HuH-7.5 (cell line): Measurements from ENCODE around the gene SRRM4.
"Not testable (repeated sequence)": the region's sequence is repeated elsewhere in the genome, so short reads cannot be mapped to it uniquely, and the experiment has no call there.

ENCODE experiments used
- DNase-seq: peaks from one replicate; pipeline ENCODE4 v3.0.0; 2011; ENCODE audit warnings: low spot score

SRRM4 gene

DNA sequence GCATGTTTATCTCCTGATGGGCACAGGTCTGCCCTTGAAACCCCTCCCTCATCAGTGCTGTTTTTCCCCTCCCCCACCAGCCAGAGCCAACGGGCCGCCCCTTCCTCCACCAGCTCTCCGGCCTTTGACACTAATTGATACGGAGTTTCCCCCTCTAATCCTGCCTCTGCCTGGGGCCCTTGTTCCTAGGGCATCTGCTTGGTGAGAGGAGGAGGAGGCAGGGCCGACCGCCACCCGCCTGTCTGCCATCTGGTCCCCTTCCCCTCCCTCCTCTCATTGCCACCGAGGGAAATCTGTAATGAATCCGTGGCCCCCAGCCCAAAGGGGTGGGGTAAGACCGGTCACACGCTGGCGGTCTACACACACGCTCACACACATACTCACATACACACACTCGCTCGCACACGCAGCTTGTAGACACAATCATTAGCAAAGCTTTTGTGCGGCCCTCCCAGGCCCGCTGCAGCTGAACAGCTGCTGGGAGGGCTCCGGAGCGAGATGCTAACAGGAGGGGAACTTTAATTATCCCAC is 27.4 kb downstream of the SRRM4 start:
- no peak for DNase-seq

GRCh38 chr12:119011231-119011630 is 29.9 kb downstream of the SRRM4 start:
- DNase-seq = no peak

DNA sequence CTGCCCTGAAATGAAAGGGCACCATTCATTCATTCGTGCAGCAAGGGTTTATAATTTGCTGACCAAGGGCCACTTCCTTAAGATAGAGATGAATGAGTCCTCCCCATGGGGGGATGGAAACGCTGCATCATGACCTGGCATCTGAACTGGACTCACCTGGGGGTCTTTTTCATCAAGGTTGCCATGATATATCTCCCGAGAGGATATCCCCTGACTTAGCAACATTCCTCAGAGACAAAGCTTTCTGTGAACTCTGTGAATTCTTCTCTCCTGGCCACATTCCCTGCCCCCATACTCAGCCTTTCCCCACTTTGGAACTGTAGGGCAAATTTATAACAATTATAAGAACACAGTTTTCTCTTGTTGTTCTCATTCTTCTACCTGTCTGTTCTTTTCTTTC is 30.8 kb downstream of the SRRM4 start:
- DNase-seq = no peak

GRCh38 chr12:119013023-119013422 is 31.7 kb downstream of the SRRM4 start:
- DNase-seq = no peak

DNA sequence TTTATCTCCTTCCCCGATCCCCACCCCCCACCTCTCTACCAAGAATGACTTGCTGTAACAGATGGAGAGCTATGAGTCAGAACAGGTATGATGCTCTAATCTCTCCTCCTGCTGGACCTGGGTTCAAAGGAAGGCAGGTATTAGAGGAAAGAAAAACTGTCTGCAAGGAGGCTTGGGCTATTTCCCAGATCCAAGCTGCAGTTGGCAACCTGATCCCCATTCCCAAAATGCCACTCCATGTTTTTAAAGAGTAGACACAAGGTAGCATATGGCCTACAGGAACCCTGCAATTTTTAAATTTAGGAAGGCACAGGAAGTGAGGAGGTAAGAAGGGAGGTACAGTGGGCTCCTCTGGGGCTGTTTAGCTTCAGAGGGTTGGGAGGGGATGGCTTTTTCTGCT is 33.0 kb downstream of the SRRM4 start:
- no peak for DNase-seq

- no peak for DNase-seq
Observed at GRCh38 chr12:119016715-119017114, 35.4 kb downstream of the SRRM4 start.

GRCh38 chr12:119019166-119019565 is 37.8 kb downstream of the SRRM4 start:
- no peak for DNase-seq

- peak; percentile 36 for DNase-seq
Observed at GRCh38 chr12:119020406-119021360, 39.3 kb downstream of the SRRM4 start.

DNA sequence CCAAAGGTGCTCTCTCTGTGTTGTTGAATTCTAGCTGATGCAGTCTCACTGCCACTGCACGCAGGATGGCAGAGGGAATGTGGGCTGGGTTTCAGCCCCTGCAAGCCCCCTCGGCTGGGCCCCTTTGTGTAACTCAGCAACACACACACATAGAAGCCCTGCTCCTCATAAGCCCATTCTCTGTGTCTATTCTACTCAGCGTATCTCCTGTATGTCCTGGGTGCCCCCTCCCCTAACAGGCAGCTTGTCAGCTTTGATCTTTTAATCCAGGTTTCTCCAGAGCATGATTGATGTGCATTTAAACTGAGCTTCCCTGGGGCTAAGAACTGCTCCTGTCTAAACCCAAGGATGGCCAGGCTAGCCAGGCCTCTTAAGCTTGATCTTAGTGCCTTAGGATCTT is 43.0 kb downstream of the SRRM4 start:
- no peak for DNase-seq

DNA sequence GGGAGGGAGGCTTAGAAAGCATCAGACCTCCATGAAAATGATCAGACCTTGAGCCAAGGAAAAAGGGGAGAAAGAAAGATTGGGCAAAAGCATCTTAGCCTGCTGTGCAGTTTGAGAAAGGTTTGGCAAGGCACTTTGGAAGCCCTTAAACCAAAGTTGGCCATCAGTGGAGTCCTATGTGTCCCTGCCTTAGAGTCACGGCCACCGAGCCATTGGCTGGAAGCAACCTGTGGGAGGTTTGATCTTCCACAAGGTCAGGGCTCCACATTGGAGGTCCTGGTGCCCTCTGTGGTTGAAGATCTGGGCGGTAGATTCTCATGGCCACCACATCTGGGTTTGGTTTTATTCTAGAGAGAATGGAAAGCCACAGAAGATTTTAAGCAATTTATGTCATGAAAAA is 44.4 kb downstream of the SRRM4 start:
- DNase-seq = no peak

DNA sequence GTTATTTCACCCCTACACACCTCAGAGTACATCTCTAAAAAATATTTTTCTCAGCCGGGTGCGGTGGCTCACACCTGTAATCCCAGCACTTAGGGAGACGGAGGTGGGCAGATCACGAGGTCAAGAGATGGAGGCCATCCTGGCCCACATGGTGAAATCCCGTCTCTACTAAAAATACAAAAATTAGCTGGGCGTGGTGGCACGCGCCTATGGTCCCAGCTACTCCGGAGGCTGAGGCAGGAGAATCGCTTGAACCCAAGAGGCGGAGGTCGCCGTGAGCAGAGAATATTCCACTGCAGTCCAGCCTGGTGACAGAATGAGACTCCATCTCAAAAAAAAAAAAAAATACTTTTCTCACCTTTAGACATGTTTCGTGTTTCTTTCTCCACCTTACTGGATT is 52.0 kb downstream of the SRRM4 start:
- not testable (repeated sequence) for DNase-seq

DNA sequence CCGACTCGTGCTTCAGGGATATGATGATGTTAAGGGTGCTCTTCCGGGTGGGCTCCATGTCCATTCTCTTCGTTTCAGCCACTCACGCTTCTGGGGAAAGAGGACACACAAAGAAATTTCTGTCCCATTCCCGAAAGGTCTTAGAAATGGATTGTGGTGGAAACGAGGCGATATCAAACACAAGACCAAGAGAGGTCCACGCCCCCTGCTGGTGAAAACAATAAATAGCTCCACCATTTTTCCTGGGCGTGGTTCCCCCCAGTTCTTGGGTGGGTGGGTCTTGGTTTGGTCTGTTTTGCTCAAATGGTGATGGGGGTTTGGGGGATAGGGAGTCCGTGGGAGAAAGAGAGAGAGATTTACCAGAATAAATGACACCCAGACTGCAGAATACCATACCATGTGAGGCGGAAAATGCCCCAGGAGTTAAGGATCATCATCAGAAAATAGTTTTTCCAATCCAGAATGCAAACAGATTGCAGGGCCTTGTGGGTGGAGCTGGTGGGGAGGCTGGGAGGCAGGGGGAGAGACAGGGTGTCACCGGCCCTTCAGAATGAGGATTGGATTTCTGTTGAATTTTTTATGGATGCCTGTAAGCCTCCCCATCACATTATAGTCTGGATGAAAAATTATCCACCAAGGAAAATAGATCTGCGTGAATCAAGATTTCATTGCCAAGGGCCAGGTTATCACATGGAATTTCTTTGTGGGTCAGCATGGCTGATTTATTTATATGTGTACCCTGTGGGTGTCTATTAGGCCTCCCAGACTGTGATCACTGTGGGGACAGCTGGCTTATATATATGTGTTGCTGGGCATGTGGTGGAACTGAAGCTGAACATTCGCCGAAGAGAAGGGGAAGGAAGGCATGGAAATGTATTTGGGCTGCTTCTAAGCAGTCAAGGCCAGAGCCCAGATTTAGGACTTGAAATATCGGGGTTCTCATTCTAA is 55.8 kb downstream of the SRRM4 start:
- no peak for DNase-seq

GRCh38 chr12:119044094-119044493 is 62.8 kb downstream of the SRRM4 start:
- DNase-seq = no peak

DNA sequence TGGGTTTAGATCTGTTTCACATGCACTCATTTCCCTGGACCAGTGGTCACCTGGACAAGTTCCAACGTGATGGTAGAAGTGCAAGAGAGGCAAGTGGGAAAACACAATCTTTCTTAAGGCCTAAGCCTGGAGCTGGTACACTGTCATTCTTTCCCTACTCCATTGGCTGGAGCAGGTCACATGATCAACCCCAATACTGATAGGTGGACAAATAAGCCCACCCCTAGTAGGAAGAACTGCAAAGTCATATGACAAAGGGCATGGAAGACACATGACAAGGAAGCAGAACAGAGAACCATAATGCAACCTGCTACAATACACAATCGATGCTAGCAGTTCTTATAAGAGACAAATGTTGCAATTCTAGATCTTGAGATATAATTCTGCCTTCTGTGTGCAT is 66.3 kb downstream of the SRRM4 start:
- no peak for DNase-seq

- no peak for DNase-seq
Observed at GRCh38 chr12:119050663-119051062, 69.3 kb downstream of the SRRM4 start.

DNA sequence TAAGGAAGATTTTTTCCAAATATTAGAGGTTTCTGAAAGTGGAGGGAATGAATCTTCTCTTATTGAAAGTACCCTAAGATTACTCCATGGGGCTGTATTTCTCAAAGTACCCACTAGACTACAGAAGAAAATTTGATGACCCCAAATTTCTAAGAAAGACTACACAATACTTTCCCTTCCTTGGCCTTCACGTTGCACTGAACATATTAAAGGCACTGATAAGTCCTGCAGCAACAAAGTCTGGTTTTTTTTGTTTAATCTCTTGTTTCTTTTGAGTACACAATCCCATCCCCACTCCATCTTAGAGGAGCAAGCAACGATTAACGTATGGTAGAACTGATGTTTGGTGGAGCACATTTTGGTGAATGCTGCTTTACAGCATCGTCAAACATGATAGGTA is 70.1 kb downstream of the SRRM4 start:
- DNase-seq = no peak

DNA sequence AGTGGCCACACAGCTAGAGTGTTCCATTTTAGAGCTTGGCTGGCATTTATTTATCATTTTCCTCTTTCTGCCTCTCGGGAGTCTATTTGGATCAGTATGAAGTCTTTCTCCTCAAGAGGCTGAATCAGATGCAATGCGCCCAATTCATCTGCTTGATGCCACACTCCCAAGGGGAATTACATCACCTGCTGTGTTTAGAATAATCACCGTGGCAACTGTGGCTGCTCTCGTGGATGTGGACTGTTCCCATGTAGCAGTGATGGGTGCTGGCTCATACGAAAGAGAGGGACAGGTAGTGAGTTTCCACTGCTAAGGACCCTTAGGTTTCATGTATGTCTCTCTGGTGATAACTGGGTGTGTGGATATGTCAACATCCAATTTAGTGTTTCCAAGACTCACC is 70.7 kb downstream of the SRRM4 start:
- no peak for DNase-seq

DNA sequence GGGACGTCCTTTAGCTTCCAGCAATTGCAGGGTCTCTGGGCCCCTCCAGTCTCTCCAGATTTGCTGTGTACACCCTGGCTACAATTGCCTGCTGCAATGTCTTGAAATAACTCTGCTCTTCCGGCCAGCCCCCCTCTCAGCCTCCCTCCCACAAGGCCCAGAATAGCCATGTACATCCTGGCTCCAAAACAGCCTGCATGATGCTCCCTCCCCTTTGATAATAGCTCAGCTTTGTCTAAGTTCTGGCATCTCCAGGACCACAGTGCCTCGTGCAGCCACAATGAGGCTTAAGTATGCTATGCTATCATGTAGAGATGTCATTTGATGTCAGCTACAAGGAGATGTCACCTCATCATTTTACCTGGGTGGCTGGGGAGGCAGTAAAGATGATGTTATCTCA is 74.6 kb downstream of the SRRM4 start:
- no peak for DNase-seq

GRCh38 chr12:119060847-119061796 is 79.8 kb downstream of the SRRM4 start:
- DNase-seq = peak; percentile 7

- DNase-seq = no peak
Observed at GRCh38 chr12:119068129-119068856, 87.0 kb downstream of the SRRM4 start.

DNA sequence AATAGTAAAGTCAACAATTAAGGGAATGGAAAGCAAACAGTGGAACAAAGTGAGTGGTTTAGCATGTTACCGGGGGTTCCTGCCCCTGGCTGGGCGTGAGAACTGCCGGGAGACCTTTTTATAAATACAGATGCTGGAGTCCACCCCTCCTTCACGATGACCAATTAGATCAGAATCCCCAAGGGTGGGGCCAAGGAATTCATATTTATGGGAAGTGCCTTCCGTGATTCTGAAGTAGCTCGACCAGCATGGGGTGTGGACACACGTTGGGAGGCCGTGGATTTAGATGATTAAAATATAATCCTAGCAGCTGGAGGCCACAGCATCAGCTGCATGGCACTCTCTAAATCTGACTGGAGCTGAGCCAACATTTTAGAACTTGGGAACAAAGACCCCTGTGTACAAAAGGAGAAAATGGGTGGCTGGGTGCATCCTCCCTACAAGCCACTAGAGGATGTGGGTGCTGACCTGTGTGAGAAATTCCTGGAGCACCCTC is 87.9 kb downstream of the SRRM4 start:
- DNase-seq = no peak
